NCI-H524 treated with DMSO at 0.1 percent for 48 hours (cell line): Measurements from ENCODE around the gene CMIP.
"Not testable (repeated sequence)": the region's sequence is repeated elsewhere in the genome, so short reads cannot be mapped to it uniquely, and the experiment has no call there.

ENCODE experiments used
- DNase-seq: peaks from one replicate; lab custom pipeline; 2025; lab: John Stamatoyannopoulos, UW

Gene CMIP

DNA sequence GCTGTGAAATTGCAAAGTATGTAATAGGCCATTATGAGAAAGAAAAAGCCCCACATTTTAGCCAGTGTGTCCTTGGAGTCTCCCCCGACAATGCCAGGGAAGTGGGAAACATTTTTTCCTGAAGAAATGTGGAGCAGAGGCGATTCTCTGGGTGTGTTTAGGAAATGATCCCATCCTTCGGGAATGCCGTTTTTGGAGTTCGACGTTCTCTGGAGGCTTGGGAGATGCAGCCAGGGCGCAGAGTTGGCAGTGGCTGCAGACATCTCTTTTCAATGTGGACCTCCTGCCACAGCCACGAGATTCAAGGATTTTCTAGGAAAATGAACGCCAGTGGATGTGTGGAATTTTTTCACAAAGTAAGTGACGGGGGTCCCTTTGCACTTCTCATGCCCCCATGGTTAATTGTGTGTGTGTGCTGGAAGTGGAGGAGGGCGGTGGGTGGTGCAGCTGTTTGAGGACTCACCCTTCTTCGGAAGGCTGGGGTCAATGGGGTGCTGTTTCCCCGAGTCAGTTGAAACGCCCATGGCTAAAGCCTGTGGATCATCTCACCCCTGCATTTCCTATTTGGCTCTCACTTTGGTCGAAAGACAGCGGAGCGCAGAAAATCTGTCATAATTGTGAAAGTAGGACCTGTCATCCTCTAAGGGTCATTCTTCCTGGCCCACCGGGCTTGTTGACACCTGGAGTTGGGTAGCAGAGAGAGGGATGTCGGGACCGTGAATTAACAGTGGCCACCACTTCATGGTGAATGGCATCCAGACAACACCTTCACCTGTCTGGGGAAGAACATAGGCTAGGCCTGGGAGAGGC lies 73.2 kb downstream of the CMIP start:
- no peak for DNase-seq

DNA sequence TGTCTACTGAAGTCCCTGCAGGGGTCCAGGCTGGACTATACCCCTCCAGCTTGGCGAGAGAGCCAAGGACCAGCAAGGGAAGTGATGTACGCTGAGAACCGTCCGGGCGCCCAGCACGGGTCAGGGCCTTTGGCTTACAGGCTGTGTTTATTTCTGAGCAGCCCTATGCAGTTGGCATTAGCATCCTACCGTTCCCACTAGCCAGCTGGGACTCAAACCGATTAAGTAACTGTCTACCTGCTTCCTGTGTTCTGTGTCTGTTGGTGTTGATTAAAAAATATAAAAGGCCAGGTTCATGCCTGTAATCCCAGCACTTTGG lies 73.8 kb downstream of the CMIP start:
- DNase-seq = no peak

DNA sequence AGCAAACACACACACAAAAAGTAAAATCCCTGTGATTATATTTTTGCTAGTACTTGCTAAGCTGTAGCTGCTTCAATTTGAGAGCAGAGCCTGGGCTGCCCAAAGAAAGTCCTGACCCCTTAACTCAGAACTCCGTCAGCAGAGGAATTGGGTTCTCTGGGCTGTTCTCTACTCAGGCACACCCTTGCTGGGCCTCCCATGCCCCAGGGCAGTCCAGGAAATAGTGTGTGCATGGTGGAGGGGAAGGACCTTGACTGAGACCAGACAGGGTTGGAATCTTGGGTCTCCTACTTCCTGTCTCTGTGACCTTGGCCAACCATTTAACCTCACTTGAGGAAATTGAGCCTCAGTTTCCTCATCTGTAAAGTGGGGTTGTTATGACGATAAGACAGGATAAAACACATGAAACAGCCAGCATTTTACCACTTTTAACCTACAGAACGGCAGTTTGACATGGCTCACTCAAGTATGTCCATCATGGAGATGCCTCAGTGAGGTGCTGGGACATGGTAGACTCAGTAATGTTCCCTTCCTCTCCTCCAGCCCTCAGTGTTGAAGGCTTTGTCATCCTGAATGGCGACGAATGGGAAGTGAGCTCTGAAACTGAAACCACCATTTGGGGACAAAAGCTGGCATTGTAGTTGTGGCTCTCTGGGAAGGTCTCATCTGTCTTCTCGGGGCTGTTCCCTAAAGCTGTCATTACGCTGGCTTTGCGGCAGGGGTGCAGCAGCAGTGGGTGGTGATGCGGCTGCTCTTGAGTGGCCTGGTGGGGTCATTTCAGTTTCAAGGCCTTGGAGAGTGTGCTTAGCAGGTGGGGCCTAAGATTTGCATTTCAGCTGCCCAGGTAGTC lies 74.9 kb downstream of the CMIP start:
- no peak for DNase-seq

DNA sequence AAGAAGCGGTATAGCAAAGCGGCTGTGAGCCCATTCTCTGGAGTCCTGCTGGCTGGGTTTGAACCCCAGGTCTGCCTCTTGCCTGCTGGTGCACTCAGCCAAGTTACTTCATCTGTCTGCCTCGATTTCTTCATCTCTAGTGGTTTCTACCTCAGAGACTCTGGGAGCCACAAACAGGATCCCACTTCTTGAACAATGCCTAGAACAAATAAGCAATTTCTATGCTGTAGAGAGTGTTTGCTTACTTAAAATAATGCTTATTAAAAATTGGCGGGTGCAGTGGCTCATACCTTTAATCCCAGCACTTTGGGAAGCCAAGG lies 75.5 kb downstream of the CMIP start:
- DNase-seq = no peak

DNA sequence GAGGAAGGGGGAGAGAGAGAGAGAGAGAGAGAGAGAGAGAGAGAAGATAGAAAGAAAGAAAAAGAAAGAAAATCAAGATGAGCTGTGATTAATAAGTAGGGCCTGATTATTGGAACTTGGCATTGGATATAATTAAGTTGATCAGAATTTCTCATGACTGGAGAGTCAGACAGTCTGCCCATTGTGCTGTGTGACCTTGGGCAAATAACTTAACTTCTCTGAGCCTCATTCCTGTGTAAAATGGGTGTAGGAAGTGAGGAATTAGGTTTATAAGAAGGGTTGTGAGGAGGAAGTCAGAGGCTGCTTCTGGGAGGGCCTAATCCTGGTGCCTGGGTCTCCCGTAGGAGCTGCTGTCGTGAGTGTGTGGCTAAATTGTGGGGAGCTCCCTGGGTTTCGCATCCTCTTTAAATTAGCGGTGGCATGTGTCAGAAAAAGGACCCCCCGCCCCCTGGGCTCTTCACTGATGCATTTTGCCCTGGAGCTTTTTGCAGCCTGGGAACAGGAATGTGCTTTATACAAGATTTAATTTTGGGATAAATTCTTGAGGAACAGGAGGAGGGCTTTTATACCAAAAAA lies 76.0 kb downstream of the CMIP start:
- DNase-seq = no peak

DNA sequence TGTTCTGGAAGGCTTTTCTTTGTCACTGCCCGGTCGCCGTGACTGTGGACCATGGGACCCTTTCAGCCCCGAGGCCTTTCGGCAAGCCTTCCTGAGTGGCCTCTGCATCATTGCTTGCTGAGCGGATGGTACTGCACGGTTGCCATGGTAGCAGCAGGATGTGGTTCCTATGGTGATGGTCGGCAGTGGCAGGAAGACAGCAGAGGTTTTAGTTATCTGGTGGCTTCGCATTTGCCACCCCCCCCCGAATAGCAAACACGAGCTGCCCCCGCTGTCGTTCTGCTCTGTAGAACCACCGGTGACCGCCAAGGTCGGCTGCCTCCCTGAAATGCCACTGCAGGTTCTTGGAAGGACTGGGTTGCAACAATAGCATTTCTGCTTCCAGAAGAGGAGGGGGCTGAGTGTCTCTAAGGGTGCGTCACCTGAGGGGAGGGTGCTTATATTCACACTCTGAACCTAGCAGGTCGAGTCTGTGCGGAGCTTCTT lies 76.6 kb downstream of the CMIP start:
- DNase-seq = no peak

DNA sequence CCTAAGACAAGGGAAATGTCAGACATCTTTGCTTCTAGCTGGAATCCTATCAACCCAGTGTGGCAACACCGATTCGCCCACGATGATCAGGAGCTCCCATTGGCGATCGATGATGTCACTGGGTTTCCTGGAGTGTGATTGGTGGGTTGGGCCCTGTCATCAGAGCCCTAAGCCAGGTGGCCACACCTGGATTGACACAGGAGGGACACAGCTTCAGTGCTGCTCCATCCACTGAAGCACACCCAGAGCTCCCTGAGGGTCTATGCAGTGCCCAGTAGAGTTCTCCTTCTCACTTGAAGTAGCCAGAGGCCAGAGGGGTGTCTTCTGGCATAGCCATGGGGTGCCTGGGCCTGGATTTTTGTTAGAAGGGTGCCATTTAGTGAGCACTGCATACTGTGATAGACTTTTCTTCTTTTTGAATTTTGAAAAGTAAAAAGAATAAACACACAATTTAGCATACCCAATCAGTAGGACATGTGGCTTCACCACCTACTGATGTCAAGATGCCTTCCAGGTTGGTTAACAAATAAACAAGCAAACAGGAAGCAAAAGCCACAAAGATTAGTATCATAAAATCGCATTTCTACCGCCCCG lies 77.6 kb downstream of the CMIP start:
- DNase-seq = no peak

DNA sequence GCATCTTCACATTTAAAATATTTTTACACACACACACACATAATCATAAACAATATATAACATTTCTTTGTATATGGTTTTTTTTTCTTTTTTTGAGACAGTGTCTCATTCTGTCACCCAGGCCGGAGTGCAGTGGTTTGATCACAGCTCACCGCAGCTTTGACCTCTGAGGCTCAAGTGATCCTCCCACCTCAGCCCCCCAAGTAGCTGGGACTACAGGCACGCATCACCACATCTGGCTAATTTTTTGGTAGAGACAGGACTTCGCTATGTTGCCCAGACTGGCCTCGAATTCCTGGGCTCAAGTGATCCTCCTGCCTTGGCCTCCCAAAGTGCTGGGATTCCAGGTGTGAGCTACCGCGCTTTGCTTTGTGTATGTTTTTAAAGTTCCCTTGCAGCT lies 78.2 kb downstream of the CMIP start:
- not testable (repeated sequence) for DNase-seq

DNA sequence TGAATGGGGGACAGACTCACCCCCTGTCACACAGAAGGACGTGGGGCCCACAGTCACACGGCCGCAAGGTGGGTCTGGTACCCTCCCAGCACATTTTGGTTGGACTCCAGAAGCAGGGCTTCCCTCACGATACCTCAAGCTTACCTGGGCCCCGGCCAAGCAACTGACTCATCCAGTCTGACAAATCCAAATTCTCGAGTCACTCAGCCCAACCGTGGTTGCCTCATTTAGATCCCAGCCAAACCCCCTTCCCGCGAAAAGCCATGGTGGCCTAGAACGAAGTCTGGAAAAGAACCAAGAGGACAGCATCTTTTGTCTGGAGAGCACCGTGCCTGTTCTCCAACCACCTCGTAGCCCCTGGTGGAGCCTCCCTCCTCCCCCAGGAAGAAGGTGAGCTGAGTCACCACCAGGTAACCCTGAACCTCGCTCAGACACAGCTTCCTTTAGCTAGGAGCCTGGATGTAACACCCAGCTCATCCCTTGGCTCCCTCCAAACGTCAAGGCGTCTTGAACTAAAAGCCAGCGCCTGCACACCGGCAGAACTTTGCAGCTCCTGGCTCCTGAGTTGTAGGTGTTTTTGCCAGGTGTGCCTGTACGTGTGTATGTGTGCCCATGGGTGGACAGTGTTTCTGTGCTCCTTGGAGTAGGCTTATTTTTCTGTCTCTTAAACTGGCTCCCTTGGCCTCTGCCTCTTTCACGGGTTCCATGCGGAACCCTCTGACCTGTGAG lies 78.9 kb downstream of the CMIP start:
- no peak for DNase-seq

DNA sequence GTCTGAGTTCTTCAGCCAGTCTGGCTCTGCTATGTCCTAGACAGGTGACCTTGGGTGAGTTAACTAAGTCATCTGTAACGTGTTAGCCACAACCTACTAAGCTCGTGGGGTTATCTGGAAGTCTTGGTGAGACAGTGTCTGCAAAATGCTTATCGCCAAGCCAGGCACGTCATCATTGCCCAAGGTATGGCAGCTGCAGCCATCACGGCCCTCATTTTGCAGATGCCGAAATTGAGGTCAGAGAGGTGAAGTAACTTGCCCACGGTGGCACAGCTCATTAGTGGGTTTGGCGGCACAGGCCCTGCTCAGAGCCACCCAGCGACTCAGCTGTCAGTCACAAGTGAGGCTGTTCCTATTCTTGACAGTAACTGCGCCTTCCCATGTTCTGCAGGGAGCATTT lies 79.8 kb downstream of the CMIP start:
- no peak for DNase-seq

DNA sequence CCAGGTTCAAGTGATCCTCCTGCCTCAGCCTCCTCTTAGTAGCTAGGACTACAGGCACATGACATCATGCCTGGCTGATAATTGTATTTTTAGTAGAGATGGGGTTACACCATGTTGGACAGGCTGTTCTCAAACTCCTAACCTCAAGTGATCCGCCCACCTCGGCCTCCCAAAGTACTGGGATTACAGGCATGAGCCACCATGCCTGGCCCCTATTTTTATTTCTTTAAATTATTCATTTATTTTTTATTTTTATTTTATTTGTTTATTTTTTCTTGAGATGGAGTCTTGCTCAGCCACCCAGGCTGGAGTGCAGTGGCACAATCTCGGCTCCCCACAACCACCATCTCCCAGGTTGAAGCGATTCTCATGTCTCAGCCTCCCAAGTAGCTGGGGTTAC lies 80.3 kb downstream of the CMIP start:
- not testable (repeated sequence) for DNase-seq

DNA sequence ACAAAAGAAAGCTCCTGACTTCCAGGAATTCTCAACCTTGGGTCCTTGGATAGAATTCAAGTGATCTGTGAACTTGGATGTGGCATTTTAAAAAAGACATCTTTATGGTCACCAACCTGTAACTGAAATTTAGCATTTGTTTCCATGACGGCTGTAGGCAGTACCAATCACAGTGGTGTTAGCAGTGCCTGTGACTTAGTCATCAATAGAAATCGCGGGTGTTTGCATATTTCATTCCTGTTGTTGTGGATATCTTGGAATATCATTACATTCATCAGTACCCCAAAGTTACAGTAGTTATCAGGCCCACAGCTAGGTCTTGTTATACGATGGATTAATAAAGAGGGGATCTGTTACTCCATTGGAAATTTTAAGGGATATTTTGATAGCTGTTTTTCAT lies 81.6 kb downstream of the CMIP start:
- DNase-seq = no peak

DNA sequence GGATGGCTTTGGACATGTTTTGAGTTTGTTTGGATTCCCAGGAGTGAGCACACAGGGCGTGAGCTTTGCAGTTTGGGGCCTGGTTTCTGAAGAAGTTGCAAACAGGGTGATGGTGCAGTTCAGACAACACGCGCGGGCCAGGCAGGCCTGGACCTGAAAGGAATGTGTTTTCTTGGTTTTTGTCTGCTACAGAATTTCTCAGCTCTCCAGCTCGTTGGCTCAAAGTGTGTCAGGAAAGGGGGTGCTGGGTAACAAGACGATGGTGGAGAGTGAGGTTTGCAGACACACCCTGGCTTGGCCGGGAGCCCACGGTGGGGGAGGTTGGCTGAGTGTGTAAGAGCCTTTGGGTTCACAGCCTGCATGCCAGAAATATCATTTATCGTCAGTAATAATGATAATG lies 82.3 kb downstream of the CMIP start:
- no peak for DNase-seq

DNA sequence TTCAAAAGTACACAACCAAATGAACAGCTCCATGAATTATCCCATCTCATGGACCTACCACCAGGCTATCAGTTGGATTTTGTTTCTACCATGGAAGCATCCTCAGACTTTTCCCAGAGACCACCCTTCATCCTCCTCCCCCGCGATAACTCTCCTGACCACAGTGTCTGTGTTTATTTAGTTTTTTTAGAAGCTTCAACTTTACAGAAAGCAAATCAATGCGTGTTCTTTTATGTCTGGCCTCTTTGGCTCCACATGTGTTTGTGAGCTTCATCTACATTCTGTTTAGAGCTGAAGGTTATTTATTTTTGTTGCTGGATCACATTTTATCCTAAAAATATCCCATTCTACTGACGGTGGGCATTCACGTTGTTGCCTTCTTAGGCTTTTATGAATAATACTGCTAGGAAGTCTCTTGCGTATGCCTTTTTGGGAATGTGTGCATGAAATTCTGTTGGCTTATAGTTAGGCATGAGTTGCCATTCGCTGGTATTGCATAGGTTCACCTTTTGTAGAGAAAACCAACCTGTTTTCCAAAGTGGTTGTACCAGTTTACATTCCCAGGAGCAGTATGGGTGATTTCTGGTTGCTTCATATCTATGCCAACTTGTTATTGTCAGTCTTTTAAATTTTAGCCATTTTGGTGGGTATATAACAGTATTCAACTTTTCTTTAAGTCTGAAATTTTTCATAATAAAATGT lies 83.0 kb downstream of the CMIP start:
- DNase-seq = no peak

DNA sequence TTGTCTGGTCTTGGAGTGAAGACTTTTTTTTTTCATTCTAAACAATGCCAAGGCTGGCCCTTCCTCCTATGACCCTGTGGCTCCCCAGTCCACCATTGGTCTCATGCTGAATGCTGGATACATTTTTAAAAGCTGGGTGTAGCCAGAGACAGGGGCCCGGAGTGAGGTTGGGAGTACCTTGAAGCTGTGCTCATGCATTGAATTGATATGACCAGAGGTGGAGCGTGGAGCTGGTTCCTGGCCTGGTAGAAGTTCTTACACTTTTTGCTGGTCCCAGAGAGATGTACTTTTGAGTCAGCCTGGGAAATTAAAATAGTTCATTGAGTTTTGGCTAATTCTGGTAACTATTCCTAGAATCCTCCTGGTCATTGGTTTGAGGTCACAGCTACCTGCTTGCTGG lies 83.6 kb downstream of the CMIP start:
- no peak for DNase-seq

DNA sequence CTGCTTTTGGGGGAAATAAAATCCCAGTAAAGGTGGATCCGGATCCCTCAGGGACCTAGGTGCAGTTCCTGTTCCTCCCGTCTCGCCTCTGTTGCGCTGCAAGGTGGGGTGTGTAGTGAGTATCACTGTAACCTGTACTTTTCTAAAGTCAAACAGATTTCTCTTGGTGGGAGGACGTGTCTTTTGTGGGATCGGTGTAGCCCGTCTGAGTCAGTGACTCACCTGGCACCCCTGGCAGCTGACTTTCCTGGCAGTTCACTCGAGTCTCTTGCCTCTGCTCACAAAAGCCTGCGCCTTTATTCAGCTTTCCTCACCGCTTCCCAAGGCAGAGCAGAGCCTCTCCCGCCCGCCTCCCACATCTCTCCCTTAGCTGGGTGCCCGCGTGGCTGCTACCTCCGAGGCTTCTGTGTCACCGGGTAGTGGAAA lies 85.7 kb downstream of the CMIP start:
- no peak for DNase-seq

DNA sequence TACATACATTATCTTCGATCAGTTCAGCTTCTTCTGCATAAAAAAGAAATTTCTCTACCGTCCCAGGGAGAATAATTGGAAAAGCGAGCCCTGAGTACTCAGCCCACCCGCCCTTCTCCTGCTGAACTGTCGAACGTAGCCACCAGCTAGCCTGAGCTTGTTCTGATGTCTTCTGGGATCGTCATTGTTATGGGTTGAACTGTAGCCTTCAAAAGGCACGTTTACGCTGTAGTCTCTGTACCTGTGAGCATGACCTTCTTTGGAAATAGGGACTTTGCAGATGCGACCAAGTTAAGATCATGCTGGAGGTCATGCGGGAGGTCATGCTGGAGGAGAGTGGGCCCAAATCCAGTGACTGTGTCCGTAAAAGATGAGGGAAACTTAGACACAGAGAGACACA lies 86.2 kb downstream of the CMIP start:
- no peak for DNase-seq

DNA sequence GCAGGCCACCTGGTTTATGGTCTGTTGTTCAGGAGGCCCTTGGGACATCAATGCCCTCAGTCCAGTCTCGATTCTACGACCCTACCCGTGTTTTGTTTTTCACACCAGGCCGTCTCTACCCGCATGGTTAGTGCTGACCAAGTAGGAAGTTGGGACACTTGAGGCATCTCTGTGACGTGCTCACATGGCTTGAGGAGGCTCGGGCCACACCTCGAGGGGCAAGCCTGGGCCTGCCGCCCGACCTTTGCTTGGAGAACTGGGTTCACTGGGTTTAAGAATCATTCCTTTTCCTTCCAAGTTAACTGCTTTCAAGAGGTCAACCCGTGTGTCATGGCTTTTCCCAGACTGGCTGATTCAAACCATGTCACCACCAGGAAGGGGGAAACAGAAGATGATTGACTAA lies 86.8 kb downstream of the CMIP start:
- no peak for DNase-seq

DNA sequence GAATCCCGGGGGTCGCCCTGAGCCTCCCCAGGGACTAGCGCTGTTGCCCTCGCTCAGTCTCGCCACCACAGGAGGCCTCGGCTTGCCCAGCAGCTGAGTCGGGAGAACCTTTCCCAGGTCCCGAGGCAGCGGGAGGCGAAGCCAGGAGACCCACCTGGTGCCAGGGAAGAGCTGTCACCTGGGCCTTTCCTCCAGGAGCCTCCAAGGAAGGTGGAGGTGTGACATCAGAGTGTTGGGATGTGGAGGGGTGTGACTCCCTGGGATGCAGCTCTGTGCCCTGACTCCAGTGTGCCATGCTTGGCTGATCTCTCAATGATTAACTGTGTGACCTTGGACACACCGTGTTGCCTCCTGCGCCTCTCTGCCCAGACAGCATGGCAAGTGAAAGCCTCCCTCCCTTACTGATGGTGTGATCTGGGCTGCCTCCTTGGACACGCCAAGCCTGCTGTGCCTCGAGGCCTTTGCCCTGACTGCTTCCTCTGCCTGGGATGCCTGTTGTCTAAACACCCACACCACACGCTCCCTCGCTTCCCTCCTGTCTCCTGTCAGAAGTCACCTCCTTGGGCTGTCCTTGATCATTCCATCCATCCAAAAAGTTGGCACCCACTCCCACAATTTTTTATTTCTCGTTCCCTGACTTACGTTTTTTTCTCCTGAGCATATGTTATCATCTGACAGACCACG lies 88.0 kb downstream of the CMIP start:
- no peak for DNase-seq

DNA sequence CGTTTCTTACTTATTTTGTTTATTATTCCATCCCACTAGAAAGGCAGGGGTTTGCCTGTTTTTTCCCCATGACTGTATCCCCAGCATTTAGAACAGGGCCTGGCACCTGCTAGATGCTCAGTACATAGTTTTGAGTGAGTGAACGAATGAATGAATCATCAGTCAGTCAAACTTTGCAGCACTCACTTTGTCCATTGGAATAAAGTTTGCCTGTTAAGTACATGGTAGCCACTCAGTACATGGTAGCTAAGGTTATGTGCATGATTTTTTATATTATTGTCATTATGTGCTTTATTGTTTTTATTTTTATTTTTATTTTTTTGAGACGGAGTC lies 88.5 kb downstream of the CMIP start:
- DNase-seq = no peak
